Keratinocyte (primary cell): ENCODE measurements around the gene PAIP2B. TPM values are rescaled to one million over a fixed set of nuclear protein-coding genes. Genes with fewer than 3 reads are reported as not detected.

Experiments
- DNase-seq: peaks from one replicate; pipeline ENCODE4 v3.0.0-alpha.2; 2011; ENCODE audit warnings: low read depth, missing footprints, low spot score
- FAIRE-seq: peaks from 2 replicates; lab custom pipeline; 2011; peaks lifted over from hg19 to GRCh38; lab: Jason Lieb, UNC
- H2AFZ ChIP-seq: 2 replicates; pipeline ENCODE4 v1.6.0; 2012; ENCODE audit warnings: low read length, control low read depth, inconsistent platforms; ENCODE audit not compliant: control insufficient read depth
- H3K27ac ChIP-seq: 2 replicates; pipeline ENCODE4 v1.5.1; 2011; ENCODE audit warnings: low read length; ENCODE audit not compliant: control insufficient read depth, insufficient read depth
- H3K27me3 ChIP-seq: 3 replicates; pipeline ENCODE4 v1.6.0; 2011; ENCODE audit warnings: low read length; ENCODE audit not compliant: control insufficient read depth, insufficient read depth; ENCODE audit errors: extremely low read depth
- H3K36me3 ChIP-seq, 2 experiments: 2 replicates in 1 of 2; 3 replicates in 1 of 2; pipeline ENCODE4 v1.5.1; 2011; ENCODE audit warnings: low read length in 2 of 2, mild to moderate bottlenecking in 1 of 2; ENCODE audit not compliant: control insufficient read depth in 2 of 2, insufficient read depth in 2 of 2; ENCODE audit errors: extremely low read depth in 1 of 2
- H3K4me1 ChIP-seq: 3 replicates; pipeline ENCODE4 v1.5.1; 2011; ENCODE audit warnings: low read length; ENCODE audit not compliant: control insufficient read depth, insufficient read depth; ENCODE audit errors: extremely low read depth
- H3K4me2 ChIP-seq: 3 replicates; pipeline ENCODE4 v1.6.0; 2011; ENCODE audit warnings: low read depth, low read length; ENCODE audit not compliant: control insufficient read depth, insufficient read depth; ENCODE audit errors: extremely low read depth
- H3K4me3 ChIP-seq, 3 experiments: fragments of 200-600 bp in 1 of 3; sonication (generic) in 1 of 3; 2 replicates in 2 of 3; 3 replicates in 1 of 3; pipeline ENCODE4 v1.5.1; 2011 to 2016; ENCODE audit warnings: low read length in 3 of 3, mild to moderate bottlenecking in 3 of 3, control low read depth in 2 of 3, inconsistent platforms in 1 of 3, low read depth in 1 of 3, mixed read lengths in 1 of 3, mixed run types in 1 of 3, moderate library complexity in 1 of 3; ENCODE audit not compliant: control insufficient read depth in 2 of 3, insufficient read depth in 2 of 3; ENCODE audit errors: extremely low read depth in 1 of 3
- H3K79me2 ChIP-seq: 2 replicates; pipeline ENCODE4 v1.6.0; 2012; ENCODE audit warnings: low read length; ENCODE audit not compliant: control insufficient read depth, insufficient read depth
- H3K9ac ChIP-seq: 3 replicates; pipeline ENCODE4 v1.6.0; 2011; ENCODE audit warnings: low read length; ENCODE audit not compliant: control insufficient read depth, insufficient read depth; ENCODE audit errors: extremely low read depth
- H3K9me1 ChIP-seq: 3 replicates; pipeline ENCODE4 v1.6.0; 2011; ENCODE audit warnings: low read length; ENCODE audit not compliant: control insufficient read depth, insufficient read depth; ENCODE audit errors: extremely low read depth
- H3K9me3 ChIP-seq: 2 replicates; pipeline ENCODE4 v1.5.1; 2012; ENCODE audit warnings: low read depth, low read length; ENCODE audit not compliant: control insufficient read depth
- H4K20me1 ChIP-seq: 3 replicates; pipeline ENCODE4 v1.6.0; 2011; ENCODE audit warnings: low read length; ENCODE audit not compliant: control insufficient read depth, insufficient read depth; ENCODE audit errors: extremely low read depth
- EZH2 ChIP-seq: IDR thresholded peaks from one replicate; pipeline ENCODE4 v1.6.1; 2012; ENCODE audit warnings: inconsistent platforms, mild to moderate bottlenecking, low read length, moderate library complexity
- dilution Hi-C: fragments of 300-500 bp; cut with MboI; formaldehyde crosslinking; loops from one replicate; pipeline ENCODE4 v1.7.0; 2020; ENCODE audit warnings: low sequenced_read_pairs; ENCODE audit not compliant: extremely low pct_ligation_motif_present
- polyA plus RNA-seq, 5 experiments: library from polyadenylated mRNA; depleted of rRNA in 3 of 5; stranded (reverse) in 3 of 5; stranded (forward) in 1 of 5; unstranded in 1 of 5; fragments of >200 nt; gene quantifications; 1 replicate in 1 of 5; 2 replicates in 3 of 5; 3 replicates in 1 of 5; pipeline versions ENCODE4 v1.2.1 to v1.2.3, GENCODE V29; 2011 to 2012; ENCODE audit warnings: missing spikeins in 2 of 5, low read depth in 1 of 5, low replicate concordance in 1 of 5
- small RNA-seq, 3 experiments: library from RNA; depleted of rRNA; stranded (forward); fragments of <200 nt; gene quantifications; one replicate each; pipeline ENCODE3, GENCODE V24; 2012; ENCODE audit warnings: low read depth in 3 of 3, low replicate concordance in 1 of 3; ENCODE audit not compliant: insufficient read length in 3 of 3
- TF ChIP-seq, protein P1 (sequence below), 3 experiments: IDR thresholded peaks in 1 of 3; conservative IDR thresholded peaks in 1 of 3; optimal IDR thresholded peaks in 1 of 3; 2 replicates in 2 of 3; 3 replicates in 1 of 3; pipeline versions ENCODE3 to v1.5.1; 2011; ENCODE audit warnings: low read length in 3 of 3, mild to moderate bottlenecking in 3 of 3, moderate library complexity in 2 of 3, control low read depth in 1 of 3, inconsistent platforms in 1 of 3; ENCODE audit not compliant: insufficient read depth in 2 of 3; ENCODE audit errors: extremely low read depth in 1 of 3

The PAIP2B gene
- polyA plus RNA-seq, 1 donor (not counting 4 experiments of a cell fraction or from before 2014, with no cell fraction given): 1.7 TPM

DNA sequence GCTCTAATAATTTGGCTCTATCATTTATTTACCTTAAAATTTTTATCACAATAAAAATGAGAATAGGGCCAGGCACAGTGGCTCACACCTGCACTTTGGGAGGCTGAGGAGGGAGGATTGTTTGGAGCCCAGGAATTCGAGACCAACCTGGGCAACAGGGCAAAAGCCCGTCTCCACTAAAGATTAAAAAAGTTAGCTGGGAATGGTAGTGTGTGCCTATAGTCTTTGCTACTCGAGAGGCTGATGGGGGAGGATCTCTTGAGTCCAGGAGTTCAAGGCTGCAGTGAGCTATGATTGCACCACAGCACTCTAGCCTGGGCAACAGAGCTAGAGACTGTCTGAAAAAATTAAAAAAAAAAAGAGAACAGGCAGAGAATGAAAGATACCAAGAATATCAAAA lies 90.7 kb downstream of the PAIP2B start:
- dilution Hi-C loops: no loop called here
- no peaks in the 10 kb centered on the region for H3K9me1 ChIP-seq
- H4K20me1 ChIP-seq: no peaks in the 10 kb centered on the region
- H3K27me3 ChIP-seq: no peaks in the 10 kb centered on the region
- DNase-seq: no peak
- peaks cover 14% of the 10 kb centered on the region in 2 experiments for H3K36me3 ChIP-seq
- no peaks in the 10 kb centered on the region for H3K9me3 ChIP-seq
- H2AFZ ChIP-seq: no peak overlapping the region
- FAIRE-seq: no peak
- peaks cover 10% of the 10 kb centered on the region for H3K4me1 ChIP-seq
- no peak overlapping the region for H3K4me2 ChIP-seq
- peaks cover 18% of the 10 kb centered on the region for H3K79me2 ChIP-seq
- H3K27ac ChIP-seq: no peak overlapping the region
- TF ChIP-seq EZH2: no peak
- TF ChIP-seq, protein P1, sequence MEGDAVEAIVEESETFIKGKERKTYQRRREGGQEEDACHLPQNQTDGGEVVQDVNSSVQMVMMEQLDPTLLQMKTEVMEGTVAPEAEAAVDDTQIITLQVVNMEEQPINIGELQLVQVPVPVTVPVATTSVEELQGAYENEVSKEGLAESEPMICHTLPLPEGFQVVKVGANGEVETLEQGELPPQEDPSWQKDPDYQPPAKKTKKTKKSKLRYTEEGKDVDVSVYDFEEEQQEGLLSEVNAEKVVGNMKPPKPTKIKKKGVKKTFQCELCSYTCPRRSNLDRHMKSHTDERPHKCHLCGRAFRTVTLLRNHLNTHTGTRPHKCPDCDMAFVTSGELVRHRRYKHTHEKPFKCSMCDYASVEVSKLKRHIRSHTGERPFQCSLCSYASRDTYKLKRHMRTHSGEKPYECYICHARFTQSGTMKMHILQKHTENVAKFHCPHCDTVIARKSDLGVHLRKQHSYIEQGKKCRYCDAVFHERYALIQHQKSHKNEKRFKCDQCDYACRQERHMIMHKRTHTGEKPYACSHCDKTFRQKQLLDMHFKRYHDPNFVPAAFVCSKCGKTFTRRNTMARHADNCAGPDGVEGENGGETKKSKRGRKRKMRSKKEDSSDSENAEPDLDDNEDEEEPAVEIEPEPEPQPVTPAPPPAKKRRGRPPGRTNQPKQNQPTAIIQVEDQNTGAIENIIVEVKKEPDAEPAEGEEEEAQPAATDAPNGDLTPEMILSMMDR (optimal IDR thresholded peaks at IDR 0.05 in 1 of 3, IDR thresholded peaks at IDR 0.05 in 1 of 3, conservative IDR thresholded peaks at IDR 0.05 in 1 of 3; ENCODE audit: extremely low read depth in 1 of 3, insufficient read depth in 2 of 3, low read length in 3 of 3): no peak
- H3K9ac ChIP-seq: no peak overlapping the region
- no peak overlapping the region for H3K4me3 ChIP-seq

DNA sequence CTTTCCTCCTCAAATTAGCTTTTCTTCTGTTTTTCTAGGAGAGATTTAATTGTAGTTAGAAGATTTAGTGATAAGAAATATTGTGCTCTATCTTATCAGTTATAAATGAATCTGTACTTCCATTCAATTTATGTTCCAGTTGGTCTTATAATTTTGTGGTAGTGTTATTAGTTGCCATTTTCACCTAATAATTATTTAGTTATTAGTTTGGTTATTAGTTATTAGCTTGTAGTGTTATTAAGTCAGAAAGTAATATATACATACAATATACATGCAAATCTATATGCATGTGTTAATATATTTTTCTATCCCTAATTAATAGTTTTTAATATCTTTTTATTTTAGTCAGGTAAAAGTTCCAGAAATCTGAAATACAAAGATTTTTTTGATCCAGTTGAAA lies 93.3 kb downstream of the PAIP2B start:
- H3K79me2 ChIP-seq: peaks cover 26% of the 10 kb centered on the region
- H3K27me3 ChIP-seq: no peaks in the 10 kb centered on the region
- H3K36me3 ChIP-seq: peaks cover 5 to 10% of the 10 kb centered on the region in 2 experiments
- no peak overlapping the region for H3K4me2 ChIP-seq
- DNase-seq (no peak), FAIRE-seq (no peak)
- no peak overlapping the region for H2AFZ ChIP-seq
- no peaks in the 10 kb centered on the region for H4K20me1 ChIP-seq
- dilution Hi-C loops: no loop called here
- H3K4me1 ChIP-seq: peaks cover 10% of the 10 kb centered on the region
- TF ChIP-seq, protein P1 (optimal IDR thresholded peaks at IDR 0.05 in 1 of 3, IDR thresholded peaks at IDR 0.05 in 1 of 3, conservative IDR thresholded peaks at IDR 0.05 in 1 of 3; ENCODE audit: extremely low read depth in 1 of 3, insufficient read depth in 2 of 3, low read length in 3 of 3): no peak
- TF ChIP-seq EZH2: no peak
- H3K9me1 ChIP-seq: no peaks in the 10 kb centered on the region
- no peaks in the 10 kb centered on the region for H3K9me3 ChIP-seq
- H3K4me3 ChIP-seq: no peak overlapping the region
- no peak overlapping the region for H3K27ac ChIP-seq
- H3K9ac ChIP-seq: no peak overlapping the region

Small RNAs within 50 kb of the gene (small RNA-seq; reads per million reads assigned to genes)
- gene AC007881.1: 0 reads per million in 3 experiments

Other genes with a start within 250 kb of the PAIP2B start
- 0.05 to 0.15 TPM in 2 of 3 replicates, not detected in the other for gene ANKRD53, start 248.5 kb downstream of the PAIP2B start, polyA plus RNA-seq
- 66.3 to 78.8 TPM (median 66.6 TPM) in 3 replicates for gene TEX261, start 232.2 kb downstream of the PAIP2B start, polyA plus RNA-seq
- 61.5 to 89.1 TPM (median 82.9 TPM) in 3 replicates for gene NAGK, start 158.5 kb downstream of the PAIP2B start, polyA plus RNA-seq
- gene MCEE, start 96.9 kb downstream of the PAIP2B start, polyA plus RNA-seq: 4.5 to 7.4 TPM (median 6.4 TPM) in 3 replicates
- gene MPHOSPH10, start 96.5 kb downstream of the PAIP2B start, polyA plus RNA-seq: 9.7 to 20.3 TPM (median 16.1 TPM) in 3 replicates
- 44.3 to 66.5 TPM (median 53.0 TPM) in 3 replicates for gene ZNF638, start 104.7 kb upstream of the PAIP2B start, polyA plus RNA-seq
- 8.2 to 20.6 TPM (median 12.9 TPM) in 3 replicates for gene DYSF, start 226.5 kb upstream of the PAIP2B start, polyA plus RNA-seq